HEK293T (cell line): ENCODE measurements around the gene LRMDA.

Experiments
- ELF4 ChIP-seq: fragments of 450-650 bp; IDR thresholded peaks from 2 replicates; pipeline ENCODE4 v1.6.1; 2017; ENCODE audit warnings: antibody characterized with exemption
- FOXA1 ChIP-seq: fragments of 450-650 bp; IDR thresholded peaks from 2 replicates; pipeline ENCODE4 v1.6.1; 2016; ENCODE audit warnings: mild to moderate bottlenecking
- HDGF ChIP-seq: fragments of 450-650 bp; IDR thresholded peaks from 2 replicates; pipeline ENCODE4 v1.6.1; 2017; ENCODE audit warnings: antibody characterized with exemption, borderline replicate concordance
- PKNOX1 ChIP-seq: fragments of 450-650 bp; IDR thresholded peaks from 2 replicates; pipeline ENCODE4 v1.6.1; 2016
- SP1 ChIP-seq: fragments of 450-650 bp; IDR thresholded peaks from 2 replicates; pipeline ENCODE4 v1.6.1; 2017
- SUZ12 ChIP-seq: fragments of 450-650 bp; IDR thresholded peaks from 2 replicates; pipeline ENCODE4 v1.6.1; 2016; ENCODE audit warnings: mild to moderate bottlenecking
- TARDBP ChIP-seq: fragments of 450-650 bp; IDR thresholded peaks from 2 replicates; pipeline ENCODE4 v1.6.1; 2016
- ZNF384 ChIP-seq: fragments of 450-650 bp; IDR thresholded peaks from 2 replicates; pipeline ENCODE4 v1.6.1; 2016

- no peak for TF ChIP-seq TARDBP
- TF ChIP-seq SP1, result no peak
- no peak for TF ChIP-seq HDGF
- no peak for TF ChIP-seq SUZ12
- no peak for TF ChIP-seq ELF4
- TF ChIP-seq PKNOX1, result no peak
- TF ChIP-seq ZNF384, result no peak
- no peak for TF ChIP-seq FOXA1
These were observed 185.6 kb downstream of the LRMDA start for GRCh38 chr10:75616874-75617478.
